HepG2 (cell line): ENCODE data around the gene NFATC3. TPM values are rescaled to one million over a fixed set of nuclear protein-coding genes. Genes with fewer than 3 reads are reported as not detected.

Experiments used
- CHD4 ChIP-seq: fragments of 200-600 bp; sonication (generic); IDR thresholded peaks from 2 replicates; pipeline ENCODE4 v1.7.0; 2017; ENCODE audit warnings: mild to moderate bottlenecking, low read length, borderline replicate concordance
- E2F5 ChIP-seq: sonication (generic); formaldehyde crosslinking; conservative IDR thresholded peaks from 2 replicates; pipeline ENCODE4 v1.4.0; 2020; ENCODE audit warnings: missing genetic modification reagents
- ELF1 ChIP-seq: sonication (generic); formaldehyde crosslinking; IDR thresholded peaks from 2 replicates; pipeline ENCODE4 v1.4.0; 2020; ENCODE audit warnings: missing genetic modification reagents
- FIP1L1 ChIP-seq: fragments of 200-400 bp; formaldehyde crosslinking; IDR thresholded peaks from 2 replicates; pipeline ENCODE4 v1.6.1; 2018; ENCODE audit warnings: low read depth, mild to moderate bottlenecking, low read length, moderate library complexity, borderline replicate concordance; ENCODE audit not compliant: insufficient read depth
- HOXA3 ChIP-seq: sonication (generic); formaldehyde crosslinking; IDR thresholded peaks from 2 replicates; pipeline ENCODE4 v1.5.0; 2020; ENCODE audit warnings: missing genetic modification reagents
- KDM4B ChIP-seq: sonication (generic); formaldehyde crosslinking; IDR thresholded peaks from 2 replicates; pipeline ENCODE4 v1.4.0; 2020; ENCODE audit warnings: missing genetic modification reagents
- MIXL1 ChIP-seq: IDR thresholded peaks from 2 replicates; pipeline ENCODE4 v1.6.1; 2016
- NCOA1 ChIP-seq: sonication (generic); formaldehyde crosslinking; IDR thresholded peaks from 2 replicates; pipeline ENCODE4 v1.9.0; 2021; ENCODE audit warnings: missing genetic modification reagents
- NKX3-1 ChIP-seq: sonication (generic); formaldehyde crosslinking; IDR thresholded peaks from 2 replicates; pipeline ENCODE4 v1.5.0; 2020; ENCODE audit warnings: missing genetic modification reagents
- PLRG1 ChIP-seq: fragments of 450-650 bp; conservative IDR thresholded peaks from 2 replicates; pipeline ENCODE4 v1.6.1; 2016
- RFXAP ChIP-seq: sonication (generic); formaldehyde crosslinking; IDR thresholded peaks from 2 replicates; pipeline ENCODE4 v1.4.0; 2020; ENCODE audit warnings: missing genetic modification reagents, borderline replicate concordance
- SOX6 ChIP-seq, 2 experiments: fragments of 450-650 bp in 1 of 2; sonication (generic) in 1 of 2; formaldehyde crosslinking in 1 of 2; IDR thresholded peaks; 2 replicates each; pipeline versions ENCODE4 v1.4.0 to v1.6.1; 2017 to 2020; ENCODE audit warnings: antibody characterized with exemption in 1 of 2, mild to moderate bottlenecking in 1 of 2, missing genetic modification reagents in 1 of 2
- SP1 ChIP-seq, 2 experiments: fragments of 450-650 bp in 1 of 2; sonication (generic) in 1 of 2; formaldehyde crosslinking in 1 of 2; IDR thresholded peaks; 2 replicates each; pipeline versions ENCODE4 v1.4.0 to v1.6.1; 2016 to 2020; ENCODE audit warnings: missing genetic modification reagents in 1 of 2
- TFDP2 ChIP-seq: sonication (generic); formaldehyde crosslinking; IDR thresholded peaks from 2 replicates; pipeline ENCODE4 v1.4.0; 2020; ENCODE audit warnings: missing genetic modification reagents
- THRA ChIP-seq: sonication (generic); formaldehyde crosslinking; IDR thresholded peaks from 2 replicates; pipeline ENCODE4 v1.4.0; 2020; ENCODE audit warnings: missing genetic modification reagents, borderline replicate concordance
- ZBTB2 ChIP-seq: sonication (generic); formaldehyde crosslinking; IDR thresholded peaks from 2 replicates; pipeline ENCODE4 v1.8.0; 2022; ENCODE audit warnings: low read depth, missing genetic modification reagents
- ZFP90 ChIP-seq: sonication (generic); formaldehyde crosslinking; IDR thresholded peaks from 2 replicates; pipeline ENCODE4 v1.8.0; 2022; ENCODE audit warnings: missing genetic modification reagents, mild to moderate bottlenecking, inconsistent platforms, borderline replicate concordance
- ZNF12 ChIP-seq: sonication (generic); formaldehyde crosslinking; IDR thresholded peaks from 2 replicates; pipeline ENCODE4 v1.5.0; 2020; ENCODE audit warnings: missing genetic modification reagents
- ZNF224 ChIP-seq: sonication (generic); formaldehyde crosslinking; IDR thresholded peaks from 2 replicates; pipeline ENCODE4 v1.5.0; 2020; ENCODE audit warnings: mild to moderate bottlenecking, missing genetic modification reagents
- ZNF34 ChIP-seq: sonication (generic); formaldehyde crosslinking; IDR thresholded peaks from 2 replicates; pipeline ENCODE4 v1.4.0; 2020; ENCODE audit warnings: mild to moderate bottlenecking, missing genetic modification reagents, borderline replicate concordance
- ZNF383 ChIP-seq: sonication (generic); formaldehyde crosslinking; IDR thresholded peaks from 2 replicates; pipeline ENCODE4 v1.4.0; 2020; ENCODE audit warnings: missing genetic modification reagents, mild to moderate bottlenecking, borderline replicate concordance
- ZNF431 ChIP-seq: sonication (generic); formaldehyde crosslinking; IDR thresholded peaks from 2 replicates; pipeline ENCODE4 v1.9.0; 2022; ENCODE audit warnings: missing genetic modification reagents, low read depth, mild to moderate bottlenecking, borderline replicate concordance
- ZNF558 ChIP-seq: sonication (generic); formaldehyde crosslinking; IDR thresholded peaks from 2 replicates; pipeline ENCODE4 v1.9.0; 2022; ENCODE audit warnings: mild to moderate bottlenecking, missing genetic modification reagents, borderline replicate concordance
- ZNF564 ChIP-seq: sonication (generic); formaldehyde crosslinking; IDR thresholded peaks from 2 replicates; pipeline ENCODE4 v1.8.1; 2023; ENCODE audit warnings: mild to moderate bottlenecking, missing genetic modification reagents
- ZNF577 ChIP-seq: sonication (generic); formaldehyde crosslinking; IDR thresholded peaks from 2 replicates; pipeline ENCODE4 v1.4.0; 2020; ENCODE audit warnings: mild to moderate bottlenecking, low read depth, missing genetic modification reagents, borderline replicate concordance
- polyA plus RNA-seq, 8 experiments: library from polyadenylated mRNA; depleted of rRNA in 3 of 8; stranded (reverse) in 7 of 8; unstranded in 1 of 8; fragments of >200 nt; fragmentation: Illumina TruSeq in 4 of 8; extraction: Trizol in 4 of 8; gene quantifications; 2 replicates each; pipeline versions ENCODE4 v1.2.1 to v1.2.3, GENCODE V29; 2011 to 2016; ENCODE audit warnings: low read depth in 4 of 8, missing spikeins in 1 of 8, mixed read lengths in 1 of 8; ENCODE audit not compliant: insufficient read depth in 1 of 8
- total RNA-seq, 5 experiments: library from RNA; depleted of rRNA; stranded (reverse); fragments of >200 nt; fragmentation: Illumina TruSeq; extraction: Trizol; gene quantifications; 2 replicates each; pipeline ENCODE4 v1.2.3, GENCODE V29; 2016; ENCODE audit warnings: low read depth in 1 of 5

The NFATC3 gene
- total and polyA plus RNA-seq, 2 of the 13 experiments (the other 11 are each of a cell fraction or from before 2014, with no cell fraction given) = 52.6 to 62.7 TPM

- TF ChIP-seq ELF1 (CRISPR knock-in tag) = peak; percentile 89
- peak; percentile 65; the same call in 1 of the 2 replicates for TF ChIP-seq ZNF224
- no peak for TF ChIP-seq ZNF383
- peak; percentile 39; the same call in 1 of the 2 replicates for TF ChIP-seq ZNF564 (CRISPR knock-in tag)
- peak; percentile 79 for TF ChIP-seq RFXAP (CRISPR knock-in tag)
- no peak; the same call in 1 of the 2 replicates for TF ChIP-seq E2F5
- TF ChIP-seq ZNF431 (CRISPR knock-in tag) = 0 out of 2 replicates have a peak, but pooled peaks have one; percentile 44
- peak; percentile 77 for TF ChIP-seq HOXA3 (CRISPR knock-in tag)
- peak; percentile 12 for TF ChIP-seq THRA (CRISPR knock-in tag)
- peak; percentile 61; the same call in 1 of the 2 replicates for TF ChIP-seq KDM4B
- TF ChIP-seq ZNF12 (CRISPR knock-in tag) = peak; percentile 35
- TF ChIP-seq FIP1L1 = no peak; the same call in 1 of the 2 replicates
- TF ChIP-seq MIXL1 (CRISPR knock-in tag) = peak; percentile 65
- TF ChIP-seq ZNF34 (CRISPR knock-in tag) = no peak
- 0 out of 2 replicates have a peak, but pooled peaks have one; percentile 1 for TF ChIP-seq ZNF558 (CRISPR knock-in tag)
- no peak for TF ChIP-seq ZNF577 (CRISPR knock-in tag)
- TF ChIP-seq CHD4 = peak; percentile 41; the same call in 1 of the 2 replicates
- TF ChIP-seq ZBTB2 (CRISPR knock-in tag) = peak; percentile 83
- TF ChIP-seq SOX6 (IDR thresholded peaks at IDR 0.05) = no peak
- peak; percentile 92 for TF ChIP-seq SOX6 (CRISPR knock-in tag; IDR thresholded peaks at IDR 0.05)
- TF ChIP-seq SP1 (IDR thresholded peaks at IDR 0.05) = no peak
- TF ChIP-seq SP1 (CRISPR knock-in tag; IDR thresholded peaks at IDR 0.05) = peak; percentile 91
- peak; percentile 32; the same call in 1 of the 2 replicates for TF ChIP-seq NCOA1 (CRISPR knock-in tag)
- peak; percentile 71; the same call in 1 of the 2 replicates for TF ChIP-seq NKX3-1
- no peak; the same call in none of the 2 replicates for TF ChIP-seq ZFP90 (CRISPR knock-in tag)
- TF ChIP-seq PLRG1 = no peak
- TF ChIP-seq TFDP2 (CRISPR knock-in tag) = peak; percentile 83
Observed at GRCh38 chr16:68237243-68238028, 152.3 kb downstream of the NFATC3 start (continued).
